GM12878 (cell line): Measurements from ENCODE around the gene PDE7B. TPM values are rescaled to one million over a fixed set of nuclear protein-coding genes. Genes with fewer than 3 reads are reported as not detected.

ENCODE experiments used
- ATAC-seq: fragments of 200-7000 bp; cut with Tn5 transposase; 3 replicates; pipeline ENCODE4 v1.9.1; 2020; ENCODE audit warnings: mild to moderate bottlenecking, moderate library complexity
- BruUV-seq: library from RNA; stranded (reverse); fragments of 400-500 nt; replicated peaks from 2 replicates; lab custom pipeline; 2021; lab: Mats Ljungman, UMichigan
- CTCF ChIA-PET: fragments of 300-600 bp; sonication (Branson Sonifier 250); formaldehyde crosslinking; extraction: SDS; loops from one replicate; lab custom pipeline; 2021; ENCODE audit warnings: inconsistent platforms; lab: Yijun Ruan, JAX
- POLR2A ChIA-PET: fragments of 350-600 bp; formaldehyde crosslinking; extraction: SDS; loops from one replicate; lab custom pipeline; 2021; ENCODE audit warnings: inconsistent platforms; lab: Charles Lee
- RAD21 ChIA-PET: fragments of 300-600 bp; sonication (Branson Sonifier 250); formaldehyde crosslinking; loops from one replicate; lab custom pipeline; 2023; ENCODE audit warnings: antibody characterized with exemption; ENCODE audit not compliant: unreplicated experiment; lab: Charles Lee
- SMC1A ChIA-PET: fragments of 300-600 bp; sonication (Branson Sonifier 250); formaldehyde crosslinking; loops from one replicate; lab custom pipeline; 2023; ENCODE audit not compliant: unreplicated experiment, uncharacterized antibody; lab: Charles Lee
- DNase-seq: peaks from one replicate; pipeline ENCODE4 v3.0.0-alpha.2; 2011; ENCODE audit warnings: low read depth, low spot score
- FAIRE-seq: peaks from 3 replicates; lab custom pipeline; 2011; peaks lifted over from hg19 to GRCh38; lab: Jason Lieb, UNC
- H2AFZ ChIP-seq: 2 replicates; pipeline ENCODE4 v1.6.0; 2011; ENCODE audit warnings: low read depth, low read length, control low read depth; ENCODE audit not compliant: control insufficient read depth
- H3K27ac ChIP-seq: 2 replicates; pipeline ENCODE4 v1.5.1; 2011; ENCODE audit warnings: control low read depth; ENCODE audit not compliant: control insufficient read depth, insufficient read depth
- H3K27me3 ChIP-seq, 2 experiments: replicated peaks in 1 of 2; 2 replicates each; pipeline versions ENCODE4 v1.6.0 to v1.6.1; 2011; ENCODE audit warnings: low read length in 1 of 2; ENCODE audit not compliant: control insufficient read depth in 2 of 2, insufficient read depth in 2 of 2
- H3K36me3 ChIP-seq, 2 experiments: 2 replicates each; pipeline ENCODE4 v1.5.1; 2011; ENCODE audit warnings: low read length in 1 of 2; ENCODE audit not compliant: control insufficient read depth in 2 of 2, insufficient read depth in 2 of 2
- H3K4me1 ChIP-seq: 2 replicates; pipeline ENCODE4 v1.6.1; 2011; ENCODE audit warnings: mild to moderate bottlenecking, low read length, moderate library complexity, mixed read lengths; ENCODE audit not compliant: control insufficient read depth, insufficient read depth
- H3K4me2 ChIP-seq: 2 replicates; pipeline ENCODE4 v1.6.0; 2011; ENCODE audit warnings: control low read depth; ENCODE audit not compliant: control insufficient read depth, insufficient read depth
- H3K4me3 ChIP-seq: fragments of 200-600 bp; sonication (generic); 2 replicates; pipeline ENCODE4 v1.5.1; 2016
- H3K79me2 ChIP-seq: 2 replicates; pipeline ENCODE4 v1.6.0; 2011; ENCODE audit warnings: low read length; ENCODE audit not compliant: control insufficient read depth, insufficient read depth
- H3K9ac ChIP-seq: 2 replicates; pipeline ENCODE4 v1.8.0; 2011; ENCODE audit warnings: low read length, control low read depth, mixed read lengths; ENCODE audit not compliant: control insufficient read depth, insufficient read depth
- H3K9me3 ChIP-seq: replicated peaks from 3 replicates; pipeline ENCODE4 v1.5.1; 2011; ENCODE audit warnings: mild to moderate bottlenecking, low read length; ENCODE audit not compliant: control insufficient read depth, insufficient read depth
- H4K20me1 ChIP-seq: 2 replicates; pipeline ENCODE4 v1.6.0; 2011; ENCODE audit not compliant: control insufficient read depth, insufficient read depth
- CREB1 ChIP-seq: IDR thresholded peaks from 2 replicates; pipeline ENCODE4 v1.6.1; 2012; ENCODE audit warnings: low read depth, mild to moderate bottlenecking, inconsistent platforms
- HDGF ChIP-seq: fragments of 450-650 bp; IDR thresholded peaks from 2 replicates; pipeline ENCODE4 v1.6.1; 2016; ENCODE audit warnings: antibody characterized with exemption
- SUPT20H ChIP-seq: IDR thresholded peaks from 2 replicates; pipeline ENCODE4 v1.6.1; 2011; ENCODE audit warnings: low read depth, mild to moderate bottlenecking, low read length, moderate library complexity, borderline replicate concordance; ENCODE audit not compliant: control insufficient read depth
- TCF7 ChIP-seq: IDR thresholded peaks from 2 replicates; pipeline ENCODE4 v1.6.1; 2014; ENCODE audit warnings: antibody characterized with exemption, borderline replicate concordance
- WGBS: methylation state at CpG from one replicate; pipeline ENCODE4 v1.1.6; 2016; ENCODE audit warnings: low lambda C conversion rate; ENCODE audit not compliant: insufficient replicate concordance, insufficient coverage; ENCODE audit errors: missing lambda C conversion rate; 5-methylcytosine and 5-hydroxymethylcytosine counted together
- in situ Hi-C: fragments of 300-500 bp; cut with MboI; formaldehyde crosslinking; loops from 9 replicates; pipeline ENCODE4 v1.14.3; 2018; ENCODE audit warnings: mixed read lengths
- intact Hi-C: fragments of 100-400 bp; cut with micrococcal nuclease; formaldehyde crosslinking; loops from one replicate; pipeline ENCODE4 v1.14.2; 2022; ENCODE audit not compliant: unreplicated experiment
- polyA plus RNA-seq, 11 experiments: library from polyadenylated mRNA; depleted of rRNA in 4 of 11; unstranded in 6 of 11; stranded (reverse) in 5 of 11; fragments of >200 nt; fragmentation: Nextera tagmentation in 4 of 11; fragmentation: Illumina TruSeq in 1 of 11; extraction: Ambion mirVana in 4 of 11; extraction: Trizol in 1 of 11; gene quantifications; 1 replicate in 1 of 11; 2 replicates in 10 of 11; pipeline versions ENCODE4 v1.2.1 to v1.2.3, GENCODE V29; 2011 to 2016; ENCODE audit warnings: inconsistent platforms in 2 of 11, missing spikeins in 2 of 11, low read depth in 1 of 11
- total RNA-seq, 4 experiments: library from RNA; depleted of rRNA in 3 of 4; stranded (reverse); fragments of >200 nt in 3 of 4; fragmentation: Illumina TruSeq in 1 of 4; extraction: Trizol in 1 of 4; gene quantifications; 2 replicates each; pipeline versions ENCODE4 v1.2.1 to v1.2.3, GENCODE V29; 2013 to 2021

PDE7B gene
- total and polyA plus RNA-seq, 10 of the 15 experiments (the other 5 are each of a cell fraction or from before 2014, with no cell fraction given) = not detected

DNA sequence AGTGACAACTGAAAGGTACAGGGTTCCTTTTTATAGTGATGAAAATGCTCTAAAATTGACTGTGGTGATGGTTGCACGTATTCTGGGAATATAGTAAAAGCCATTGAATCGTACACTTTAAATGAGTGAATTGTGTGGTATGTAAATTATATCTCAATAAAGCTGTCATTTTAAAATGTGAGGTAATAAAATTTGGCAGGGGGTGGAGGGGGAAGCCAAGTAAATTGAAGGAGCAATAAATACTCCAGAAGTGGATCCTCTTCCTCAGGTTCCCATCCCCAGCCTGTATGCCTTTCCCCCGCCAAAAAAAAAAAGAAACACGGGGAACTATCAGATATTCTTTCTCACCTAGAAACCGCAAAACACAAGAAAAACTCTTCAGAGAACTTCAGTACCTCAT lies 237.2 kb downstream of the PDE7B start (continued):
- TF ChIP-seq CREB1 = no peak
- TF ChIP-seq SUPT20H = no peak
- TF ChIP-seq, all 136 proteins: peak for 0

DNA sequence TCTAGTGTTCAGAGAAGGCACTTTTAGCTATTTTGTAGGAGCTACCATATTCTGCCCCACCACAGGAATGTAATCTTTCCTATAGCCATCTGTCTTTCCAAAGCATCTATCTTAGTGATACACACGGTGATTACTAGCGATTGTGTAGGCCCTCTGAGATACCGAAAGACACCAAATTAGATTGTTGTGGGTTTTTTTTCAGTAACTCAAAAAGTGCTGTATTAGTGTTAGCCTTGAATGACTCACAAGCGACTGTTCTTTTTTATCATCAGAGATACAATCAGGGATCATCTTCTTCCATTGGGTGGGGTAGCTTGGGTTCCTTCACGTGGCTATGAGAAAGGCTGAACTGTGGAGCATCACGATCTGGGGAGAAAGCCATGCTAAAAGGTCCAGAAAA lies 238.4 kb downstream of the PDE7B start:
- FAIRE-seq (no peak), ATAC-seq (no peak), DNase-seq (no peak)
- RAD21 ChIA-PET = no interaction called here
- POLR2A ChIA-PET = no interaction called here
- no peak overlapping the region for H3K9ac ChIP-seq
- H3K27me3 ChIP-seq = peaks cover 0 to 2% of the 10 kb centered on the region in 2 experiments; a peak in 2 of 4 replicates
- intact Hi-C loops = no loop called here
- no peak for TF ChIP-seq TCF7
- SMC1A ChIA-PET = no interaction called here
- no peaks in the 10 kb centered on the region for H4K20me1 ChIP-seq
- H3K4me3 ChIP-seq = no peak overlapping the region
- H2AFZ ChIP-seq = no peak overlapping the region
- no TSS peak for BruUV-seq
- H3K27ac ChIP-seq = no peak overlapping the region
- no peaks in the 10 kb centered on the region for H3K79me2 ChIP-seq
- in situ Hi-C loops = no loop called here
- CTCF ChIA-PET = interaction anchor here (0.9 kb wide), 1 partner anchor 10 kb away, joined by 3 read pairs; no protein-coding TSS in a partner anchor
- no peaks in the 10 kb centered on the region for H3K9me3 ChIP-seq
- no peak overlapping the region for H3K4me2 ChIP-seq
- WGBS = 37% methylated on average over 6 of the region's 6 CpGs
- H3K36me3 ChIP-seq = no peaks in the 10 kb centered on the region
- H3K4me1 ChIP-seq = no peaks in the 10 kb centered on the region

DNA sequence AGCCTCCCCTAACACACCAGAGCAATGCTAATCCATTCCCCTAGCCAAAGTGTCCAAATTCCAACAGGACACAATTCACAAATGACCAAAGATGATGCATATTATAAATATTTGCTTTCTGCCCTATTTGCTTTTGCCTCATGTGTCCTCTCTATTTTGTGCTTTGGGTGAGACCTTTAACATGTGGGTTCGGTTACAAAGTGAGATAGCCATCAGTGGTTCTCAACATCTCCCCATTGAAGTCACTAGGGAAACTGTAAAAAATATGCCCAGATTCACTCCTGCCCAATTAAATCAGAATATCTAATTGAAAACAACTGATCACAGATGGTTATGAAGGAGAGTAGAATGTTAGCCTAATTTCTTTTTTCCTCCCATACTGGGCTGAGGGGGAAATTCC lies 239.4 kb downstream of the PDE7B start:
- intact Hi-C loops (no loop called here), in situ Hi-C loops (no loop called here)
- no peak overlapping the region for H3K27ac ChIP-seq
- no peaks in the 10 kb centered on the region for H4K20me1 ChIP-seq
- WGBS = 26% methylated on average over 1 of the region's 1 CpG
- RAD21 ChIA-PET = no interaction called here
- ATAC-seq (no peak), FAIRE-seq (no peak), DNase-seq (no peak)
- no peak overlapping the region for H3K4me3 ChIP-seq
- POLR2A ChIA-PET = no interaction called here
- SMC1A ChIA-PET = no interaction called here
- no peaks in the 10 kb centered on the region for H3K36me3 ChIP-seq
- H3K9me3 ChIP-seq = no peaks in the 10 kb centered on the region
- H3K79me2 ChIP-seq = no peaks in the 10 kb centered on the region
- peaks cover 0 to 2% of the 10 kb centered on the region in 2 experiments; a peak in 2 of 4 replicates for H3K27me3 ChIP-seq
- no peak overlapping the region for H2AFZ ChIP-seq
- no TSS peak for BruUV-seq
- no peak for TF ChIP-seq HDGF
- TF ChIP-seq, all 136 proteins: peak for 0
- Histone ChIP-seq H3K4me1 (no peaks in the 10 kb centered on the region), H3K4me2 (no peak overlapping the region), H3K9ac (no peak overlapping the region)
- CTCF ChIA-PET = no interaction called here
